ENCODE data around the gene KLHDC9.
A peak's percentile ranks its signal among the peaks of the same experiment; 100 is the strongest.
"Not testable (repeated sequence)": the region's sequence is repeated elsewhere in the genome, so short reads cannot be mapped to it uniquely, and the experiment has no call there.

The KLHDC9 gene

GRCh38 chr1:161098210-161099068 is at the start of gene KLHDC9:
KLHDC9 (plus strand) TSS chr1:161098361; CDS start chr1:161098536, 175 bp downstream.
- H3K4me1 ChIP-seq (ENCODE audit: control insufficient read depth in 1 of 2, insufficient read depth in 2 of 2, low read length in 2 of 2) = peaks cover 0 to 16% of the 10 kb centered on the region in 2 donors
- peaks cover 14 to 18% of the 10 kb centered on the region in 2 donors for H3K36me3 ChIP-seq (ENCODE audit: control insufficient read depth in 1 of 2, insufficient read depth in 2 of 2, low read length in 2 of 2)
- H3K9me3 ChIP-seq (ENCODE audit: control insufficient read depth in 1 of 2, low read length in 2 of 2) = no peaks in the 10 kb centered on the region

GRCh38 chr1:161048949-161049722 is 49.0 kb upstream of the KLHDC9 start:
- Histone ChIP-seq H3K27ac (ENCODE audit: low read length) (no peak overlapping the region), H3K27me3 (ENCODE audit: low read depth, low read length) (no peaks in the 10 kb centered on the region), H3K4me1 (ENCODE audit: control insufficient read depth in 1 of 2, insufficient read depth in 2 of 2, low read length in 2 of 2) (peaks cover 3 to 4% of the 10 kb centered on the region in 2 donors), H3K4me3 (ENCODE audit: low read depth in 1 of 2, low read length in 2 of 2) (no peak overlapping the region), H3K36me3 (ENCODE audit: control insufficient read depth in 1 of 2, insufficient read depth in 2 of 2, low read length in 2 of 2) (peaks cover 4 to 6% of the 10 kb centered on the region in 2 donors), H3K9me3 (ENCODE audit: control insufficient read depth in 1 of 2, low read length in 2 of 2) (no peaks in the 10 kb centered on the region)

More at GRCh38 chr1:161098210-161099068, at the start of gene KLHDC9:
- Histone ChIP-seq H3K27me3 (ENCODE audit: low read depth, low read length) (no peaks in the 10 kb centered on the region), H3K27ac (ENCODE audit: low read length) (peak within 1 kb of the TSS; percentile 62), H3K4me3 (ENCODE audit: low read depth in 1 of 2, low read length in 2 of 2) (peak within 1 kb of the TSS; percentile 87 to 88)

- no peaks in the 10 kb centered on the region for H3K27me3 ChIP-seq (ENCODE audit: low read depth, low read length)
These were observed 46.9 kb upstream of the KLHDC9 start for GRCh38 chr1:161051219-161051618.

GRCh38 chr1:161052899-161053298 is 45.3 kb upstream of the KLHDC9 start:
- H3K9me3 ChIP-seq (ENCODE audit: control insufficient read depth in 1 of 2, low read length in 2 of 2) = no peaks in the 10 kb centered on the region

More at GRCh38 chr1:161051219-161051618, 46.9 kb upstream of the KLHDC9 start:
- peaks cover 4% of the 10 kb centered on the region in 2 donors for H3K36me3 ChIP-seq (ENCODE audit: control insufficient read depth in 1 of 2, insufficient read depth in 2 of 2, low read length in 2 of 2)
- no peak overlapping the region for H3K27ac ChIP-seq (ENCODE audit: low read length)
- no peaks in the 10 kb centered on the region for H3K4me1 ChIP-seq (ENCODE audit: control insufficient read depth in 1 of 2, insufficient read depth in 2 of 2, low read length in 2 of 2)
- H3K4me3 ChIP-seq (ENCODE audit: low read depth in 1 of 2, low read length in 2 of 2) = no peak overlapping the region
- no peaks in the 10 kb centered on the region for H3K9me3 ChIP-seq (ENCODE audit: control insufficient read depth in 1 of 2, low read length in 2 of 2)

DNA sequence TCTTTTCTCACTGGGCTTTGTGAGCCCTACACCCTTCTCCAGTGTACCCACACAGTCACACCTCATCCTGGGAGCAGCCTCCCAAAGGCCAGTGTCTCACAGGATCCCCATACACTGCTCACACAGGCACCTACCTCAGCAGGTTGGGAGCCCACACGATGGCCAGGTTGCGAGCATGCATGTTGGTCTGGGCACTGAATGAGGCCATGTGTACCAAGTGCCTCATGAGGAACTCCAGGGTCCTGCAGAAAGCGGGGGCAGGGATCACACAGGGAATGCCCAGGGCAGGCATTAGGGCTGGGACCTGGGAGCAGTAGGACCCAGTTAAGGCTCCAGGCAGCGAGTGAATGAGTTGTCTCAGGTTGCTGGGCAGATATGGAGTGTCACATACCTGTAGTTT is 43.9 kb upstream of the KLHDC9 start:
- H3K27ac ChIP-seq (ENCODE audit: low read length) = no peak overlapping the region
- no peak overlapping the region for H3K4me3 ChIP-seq (ENCODE audit: low read depth in 1 of 2, low read length in 2 of 2)
- peaks cover under 1 to 3% of the 10 kb centered on the region in 2 donors for H3K36me3 ChIP-seq (ENCODE audit: control insufficient read depth in 1 of 2, insufficient read depth in 2 of 2, low read length in 2 of 2)
- no peaks in the 10 kb centered on the region for H3K4me1 ChIP-seq (ENCODE audit: control insufficient read depth in 1 of 2, insufficient read depth in 2 of 2, low read length in 2 of 2)
- H3K27me3 ChIP-seq (ENCODE audit: low read depth, low read length) = no peaks in the 10 kb centered on the region
- H3K9me3 ChIP-seq (ENCODE audit: control insufficient read depth in 1 of 2, low read length in 2 of 2) = no peaks in the 10 kb centered on the region

More at GRCh38 chr1:161052899-161053298, 45.3 kb upstream of the KLHDC9 start:
- no peak overlapping the region for H3K4me3 ChIP-seq (ENCODE audit: low read depth in 1 of 2, low read length in 2 of 2)
- no peaks in the 10 kb centered on the region for H3K4me1 ChIP-seq (ENCODE audit: control insufficient read depth in 1 of 2, insufficient read depth in 2 of 2, low read length in 2 of 2)
- H3K27me3 ChIP-seq (ENCODE audit: low read depth, low read length) = no peaks in the 10 kb centered on the region
- no peak overlapping the region for H3K27ac ChIP-seq (ENCODE audit: low read length)
- peaks cover 4% of the 10 kb centered on the region in 2 donors for H3K36me3 ChIP-seq (ENCODE audit: control insufficient read depth in 1 of 2, insufficient read depth in 2 of 2, low read length in 2 of 2)

DNA sequence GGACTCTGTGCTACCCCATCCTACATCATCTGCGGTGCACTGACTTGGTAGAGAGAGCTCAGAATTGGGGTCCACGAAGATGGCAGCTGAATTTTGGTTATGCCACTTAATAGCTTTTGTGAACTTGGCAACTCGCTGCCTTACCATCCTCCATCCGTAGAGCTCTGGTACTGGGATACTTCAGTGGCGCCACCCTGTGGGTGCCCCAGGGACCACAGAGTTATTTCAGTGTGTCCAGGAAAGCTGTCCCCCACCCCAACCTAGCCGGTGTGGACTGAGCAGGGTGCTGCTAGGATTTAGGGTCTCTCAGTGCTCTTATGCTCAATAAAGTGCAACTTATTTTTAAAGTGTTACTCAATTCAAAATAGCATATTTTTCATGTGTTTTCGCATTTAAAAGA is 43.4 kb upstream of the KLHDC9 start:
- Histone ChIP-seq H3K27ac (ENCODE audit: low read length) (no peak overlapping the region), H3K4me3 (ENCODE audit: low read depth in 1 of 2, low read length in 2 of 2) (no peak overlapping the region), H3K4me1 (ENCODE audit: control insufficient read depth in 1 of 2, insufficient read depth in 2 of 2, low read length in 2 of 2) (no peaks in the 10 kb centered on the region), H3K27me3 (ENCODE audit: low read depth, low read length) (no peaks in the 10 kb centered on the region), H3K36me3 (ENCODE audit: control insufficient read depth in 1 of 2, insufficient read depth in 2 of 2, low read length in 2 of 2) (no peaks in the 10 kb centered on the region), H3K9me3 (ENCODE audit: control insufficient read depth in 1 of 2, low read length in 2 of 2) (no peaks in the 10 kb centered on the region)

DNA sequence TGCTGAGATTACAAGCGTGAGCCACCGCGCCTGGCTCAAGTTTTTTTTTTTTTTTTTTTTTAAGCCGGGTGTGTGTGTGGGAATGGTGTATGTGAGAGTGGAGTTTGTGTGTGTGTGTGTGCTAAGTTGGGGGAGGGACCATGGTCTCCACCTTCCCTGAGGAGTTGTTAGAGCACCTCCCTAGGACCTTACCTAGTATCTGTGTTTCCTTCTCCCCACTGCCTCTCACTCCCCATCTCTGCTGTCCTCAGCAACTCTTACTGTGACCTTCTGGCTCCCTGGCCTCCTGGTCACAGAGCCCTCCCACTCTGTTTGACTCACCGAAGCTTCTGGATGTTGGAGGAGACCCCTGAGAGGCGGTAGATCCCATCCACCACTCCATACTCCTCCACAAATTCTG is 38.9 kb upstream of the KLHDC9 start:
- no peak overlapping the region for H3K4me3 ChIP-seq (ENCODE audit: low read depth in 1 of 2, low read length in 2 of 2)
- H3K27ac ChIP-seq (ENCODE audit: low read length) = no peak overlapping the region
- H3K9me3 ChIP-seq (ENCODE audit: control insufficient read depth in 1 of 2, low read length in 2 of 2) = no peaks in the 10 kb centered on the region
- no peaks in the 10 kb centered on the region for H3K36me3 ChIP-seq (ENCODE audit: control insufficient read depth in 1 of 2, insufficient read depth in 2 of 2, low read length in 2 of 2)
- no peaks in the 10 kb centered on the region for H3K27me3 ChIP-seq (ENCODE audit: low read depth, low read length)
- H3K4me1 ChIP-seq (ENCODE audit: control insufficient read depth in 1 of 2, insufficient read depth in 2 of 2, low read length in 2 of 2) = no peaks in the 10 kb centered on the region

DNA sequence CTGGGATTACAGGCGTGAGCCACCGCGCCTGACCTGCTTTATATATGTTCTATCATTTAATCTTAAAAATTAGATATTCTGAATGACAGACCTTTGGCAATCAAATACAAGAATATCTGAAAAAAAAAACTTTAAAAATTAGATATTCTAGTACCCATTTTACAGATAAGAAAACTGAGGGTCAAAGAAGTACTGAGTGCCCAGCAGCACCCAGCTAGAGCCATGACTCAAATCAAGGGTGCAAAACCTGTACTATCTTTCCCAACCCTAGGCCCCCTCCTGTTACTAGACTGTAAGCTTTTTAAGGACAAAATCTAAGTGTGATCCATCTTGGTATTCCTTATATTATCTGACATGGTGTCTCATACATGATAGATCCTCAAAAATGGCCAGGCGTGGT is 36.7 kb upstream of the KLHDC9 start:
- Histone ChIP-seq H3K27me3 (ENCODE audit: low read depth, low read length) (no peaks in the 10 kb centered on the region), H3K9me3 (ENCODE audit: control insufficient read depth in 1 of 2, low read length in 2 of 2) (no peaks in the 10 kb centered on the region), H3K27ac (ENCODE audit: low read length) (no peak overlapping the region), H3K4me1 (ENCODE audit: control insufficient read depth in 1 of 2, insufficient read depth in 2 of 2, low read length in 2 of 2) (no peaks in the 10 kb centered on the region), H3K36me3 (ENCODE audit: control insufficient read depth in 1 of 2, insufficient read depth in 2 of 2, low read length in 2 of 2) (no peaks in the 10 kb centered on the region), H3K4me3 (ENCODE audit: low read depth in 1 of 2, low read length in 2 of 2) (no peak overlapping the region)

- not testable (repeated sequence) for H3K27ac ChIP-seq (ENCODE audit: low read length); H3K4me1 ChIP-seq (ENCODE audit: control insufficient read depth in 1 of 2, insufficient read depth in 2 of 2, low read length in 2 of 2); H3K36me3 ChIP-seq (ENCODE audit: control insufficient read depth in 1 of 2, insufficient read depth in 2 of 2, low read length in 2 of 2); H3K27me3 ChIP-seq (ENCODE audit: low read depth, low read length); H3K9me3 ChIP-seq (ENCODE audit: control insufficient read depth in 1 of 2, low read length in 2 of 2); H3K4me3 ChIP-seq (ENCODE audit: low read depth in 1 of 2, low read length in 2 of 2)
These were observed 34.2 kb upstream of the KLHDC9 start for GRCh38 chr1:161063936-161064335.

GRCh38 chr1:161065681-161066080 is 32.5 kb upstream of the KLHDC9 start:
- not testable (repeated sequence) for H3K36me3 ChIP-seq (ENCODE audit: control insufficient read depth in 1 of 2, insufficient read depth in 2 of 2, low read length in 2 of 2); H3K27me3 ChIP-seq (ENCODE audit: low read depth, low read length); H3K4me3 ChIP-seq (ENCODE audit: low read depth in 1 of 2, low read length in 2 of 2)

GRCh38 chr1:161066694-161067093 is 31.5 kb upstream of the KLHDC9 start:
- Histone ChIP-seq H3K27ac (ENCODE audit: low read length) (no peak overlapping the region), H3K4me1 (ENCODE audit: control insufficient read depth in 1 of 2, insufficient read depth in 2 of 2, low read length in 2 of 2) (no peaks in the 10 kb centered on the region), H3K36me3 (ENCODE audit: control insufficient read depth in 1 of 2, insufficient read depth in 2 of 2, low read length in 2 of 2) (no peaks in the 10 kb centered on the region), H3K9me3 (ENCODE audit: control insufficient read depth in 1 of 2, low read length in 2 of 2) (no peaks in the 10 kb centered on the region), H3K4me3 (ENCODE audit: low read depth in 1 of 2, low read length in 2 of 2) (no peak overlapping the region), H3K27me3 (ENCODE audit: low read depth, low read length) (no peaks in the 10 kb centered on the region)

More at GRCh38 chr1:161065681-161066080, 32.5 kb upstream of the KLHDC9 start:
- not testable (repeated sequence) for H3K27ac ChIP-seq (ENCODE audit: low read length); H3K4me1 ChIP-seq (ENCODE audit: control insufficient read depth in 1 of 2, insufficient read depth in 2 of 2, low read length in 2 of 2); H3K9me3 ChIP-seq (ENCODE audit: control insufficient read depth in 1 of 2, low read length in 2 of 2)

Measured in muscle layer of duodenum (tissue), 2 donors.